WI38 (cell line): ENCODE measurements around the gene ARIH1.

Experiments used
- H3K4me3 ChIP-seq: 2 replicates; pipeline ENCODE4 v1.5.1; 2011; ENCODE audit warnings: low read depth, mild to moderate bottlenecking, control low read depth, low read length
- CTCF ChIP-seq: IDR thresholded peaks from 2 replicates; pipeline ENCODE4 v1.5.1; 2012; ENCODE audit warnings: low read depth, mild to moderate bottlenecking, control low read depth, low read length

Gene ARIH1

GRCh38 chr15:72487070-72487797, 13.1 kb downstream of the ARIH1 start:
- H3K4me3 ChIP-seq = no peak overlapping the region
- no peak for TF ChIP-seq CTCF

GRCh38 chr15:72488558-72488957, 14.4 kb downstream of the ARIH1 start:
- H3K4me3 ChIP-seq = no peak overlapping the region
- TF ChIP-seq CTCF = no peak

- H3K4me3 ChIP-seq = no peak overlapping the region
- TF ChIP-seq CTCF = no peak
These were observed 15.9 kb downstream of the ARIH1 start for GRCh38 chr15:72489943-72490554.

- TF ChIP-seq CTCF = no peak
- H3K4me3 ChIP-seq = no peak overlapping the region
These were observed 17.6 kb downstream of the ARIH1 start for GRCh38 chr15:72491768-72492167.

GRCh38 chr15:72492733-72493132, 18.6 kb downstream of the ARIH1 start:
- TF ChIP-seq CTCF = no peak
- no peak overlapping the region for H3K4me3 ChIP-seq

GRCh38 chr15:72493220-72493619, 19.1 kb downstream of the ARIH1 start:
- no peak for TF ChIP-seq CTCF
- no peak overlapping the region for H3K4me3 ChIP-seq

- no peak overlapping the region for H3K4me3 ChIP-seq
- TF ChIP-seq CTCF = no peak
These were observed 20.9 kb downstream of the ARIH1 start for GRCh38 chr15:72495007-72495406.
